HepG2 (cell line): Measurements from ENCODE around the gene TNFRSF25. TPM values are rescaled to one million over a fixed set of nuclear protein-coding genes. Genes with fewer than 3 reads are reported as not detected.

Experiments
- CREB1 ChIP-seq, 2 experiments: fragments of 450-650 bp in 1 of 2; IDR thresholded peaks; 2 replicates each; pipeline ENCODE4 v1.6.1; 2016 to 2017; ENCODE audit warnings: control low read depth in 1 of 2, mild to moderate bottlenecking in 1 of 2, missing compliant biosample characterization in 1 of 2, missing genetic modification characterization in 1 of 2
- FOXO1 ChIP-seq: sonication (generic); formaldehyde crosslinking; IDR thresholded peaks from 2 replicates; pipeline ENCODE4 v1.4.0; 2020; ENCODE audit warnings: missing genetic modification reagents
- GZF1 ChIP-seq: sonication (generic); formaldehyde crosslinking; IDR thresholded peaks from 2 replicates; pipeline ENCODE4 v1.5.1; 2020; ENCODE audit warnings: mild to moderate bottlenecking, missing genetic modification reagents
- HDAC1 ChIP-seq: sonication (generic); formaldehyde crosslinking; IDR thresholded peaks from 2 replicates; pipeline ENCODE4 v1.5.1; 2020; ENCODE audit warnings: mild to moderate bottlenecking, missing genetic modification reagents
- KAT8 ChIP-seq: IDR thresholded peaks from 2 replicates; pipeline ENCODE4 v1.6.1; 2016; ENCODE audit warnings: missing genetic modification reagents, missing compliant biosample characterization
- NFKB2 ChIP-seq: sonication (generic); formaldehyde crosslinking; IDR thresholded peaks from 2 replicates; pipeline ENCODE4 v1.4.0; 2020; ENCODE audit warnings: missing genetic modification reagents, borderline replicate concordance
- NRL ChIP-seq: sonication (generic); formaldehyde crosslinking; IDR thresholded peaks from 2 replicates; pipeline ENCODE4 v1.5.0; 2020; ENCODE audit warnings: missing genetic modification reagents, mild to moderate bottlenecking, moderate library complexity, borderline replicate concordance
- RBFOX2 ChIP-seq: fragments of 200-400 bp; formaldehyde crosslinking; IDR thresholded peaks from 2 replicates; pipeline ENCODE4 v1.6.1; 2017; ENCODE audit warnings: low read depth, mild to moderate bottlenecking, low read length
- RFX3 ChIP-seq: IDR thresholded peaks from 2 replicates; pipeline ENCODE4 v1.6.1; 2016; ENCODE audit warnings: missing biosample characterization, missing genetic modification reagents
- SPEN ChIP-seq: sonication (generic); formaldehyde crosslinking; IDR thresholded peaks from 2 replicates; pipeline ENCODE4 v1.5.1; 2020; ENCODE audit warnings: low read depth, mild to moderate bottlenecking, missing genetic modification reagents
- THAP11 ChIP-seq: IDR thresholded peaks from 2 replicates; pipeline ENCODE4 v1.6.1; 2016; ENCODE audit warnings: missing biosample characterization, missing genetic modification reagents
- YY1 ChIP-seq: IDR thresholded peaks from 2 replicates; pipeline ENCODE4 v1.6.1; 2011; ENCODE audit warnings: low read length, low read depth, moderate library complexity, mild to moderate bottlenecking; ENCODE audit not compliant: insufficient read depth, insufficient replicate concordance
- ZNF296 ChIP-seq: sonication (generic); formaldehyde crosslinking; conservative IDR thresholded peaks from 2 replicates; pipeline ENCODE4 v1.5.0; 2020; ENCODE audit warnings: mild to moderate bottlenecking, missing genetic modification reagents
- ZNF501 ChIP-seq: sonication (generic); formaldehyde crosslinking; IDR thresholded peaks from 2 replicates; pipeline ENCODE4 v1.5.1; 2020; ENCODE audit warnings: mild to moderate bottlenecking, moderate library complexity, missing genetic modification reagents
- ZSCAN25 ChIP-seq: sonication (generic); formaldehyde crosslinking; IDR thresholded peaks from 2 replicates; pipeline ENCODE4 v1.8.0; 2022; ENCODE audit warnings: mild to moderate bottlenecking, missing genetic modification reagents
- ZSCAN30 ChIP-seq: sonication (generic); formaldehyde crosslinking; IDR thresholded peaks from 2 replicates; pipeline ENCODE4 v1.5.0; 2020; ENCODE audit warnings: mild to moderate bottlenecking, missing genetic modification reagents
- polyA plus RNA-seq, 8 experiments: library from polyadenylated mRNA; depleted of rRNA in 3 of 8; stranded (reverse) in 7 of 8; unstranded in 1 of 8; fragments of >200 nt; fragmentation: Illumina TruSeq in 4 of 8; extraction: Trizol in 4 of 8; gene quantifications; 2 replicates each; pipeline versions ENCODE4 v1.2.1 to v1.2.3, GENCODE V29; 2011 to 2016; ENCODE audit warnings: low read depth in 4 of 8, missing spikeins in 1 of 8, mixed read lengths in 1 of 8; ENCODE audit not compliant: insufficient read depth in 1 of 8
- total RNA-seq, 5 experiments: library from RNA; depleted of rRNA; stranded (reverse); fragments of >200 nt; fragmentation: Illumina TruSeq; extraction: Trizol; gene quantifications; 2 replicates each; pipeline ENCODE4 v1.2.3, GENCODE V29; 2016; ENCODE audit warnings: low read depth in 1 of 5
- TF ChIP-seq, protein P1 (sequence below): sonication (generic); formaldehyde crosslinking; IDR thresholded peaks from 2 replicates; pipeline ENCODE4; 2020; ENCODE audit warnings: missing genetic modification reagents, mild to moderate bottlenecking, borderline replicate concordance
- TF ChIP-seq, protein P2 (sequence below): sonication (generic); formaldehyde crosslinking; IDR thresholded peaks from 2 replicates; pipeline ENCODE4 v1.8.0; 2022; ENCODE audit warnings: mild to moderate bottlenecking, missing genetic modification reagents
- TF ChIP-seq, protein P3 (sequence below): sonication (generic); formaldehyde crosslinking; conservative IDR thresholded peaks from 2 replicates; pipeline ENCODE4 v1.4.0; 2020; ENCODE audit warnings: mild to moderate bottlenecking, missing genetic modification reagents, moderate library complexity
- TF ChIP-seq, protein P4 (sequence below): IDR thresholded peaks from 2 replicates; pipeline ENCODE4 v1.6.1; 2012; ENCODE audit warnings: inconsistent platforms

TNFRSF25 gene
- total and polyA plus RNA-seq, 2 of the 13 experiments (the other 11 are each of a cell fraction or from before 2014, with no cell fraction given): 1.4 to 1.5 TPM

DNA sequence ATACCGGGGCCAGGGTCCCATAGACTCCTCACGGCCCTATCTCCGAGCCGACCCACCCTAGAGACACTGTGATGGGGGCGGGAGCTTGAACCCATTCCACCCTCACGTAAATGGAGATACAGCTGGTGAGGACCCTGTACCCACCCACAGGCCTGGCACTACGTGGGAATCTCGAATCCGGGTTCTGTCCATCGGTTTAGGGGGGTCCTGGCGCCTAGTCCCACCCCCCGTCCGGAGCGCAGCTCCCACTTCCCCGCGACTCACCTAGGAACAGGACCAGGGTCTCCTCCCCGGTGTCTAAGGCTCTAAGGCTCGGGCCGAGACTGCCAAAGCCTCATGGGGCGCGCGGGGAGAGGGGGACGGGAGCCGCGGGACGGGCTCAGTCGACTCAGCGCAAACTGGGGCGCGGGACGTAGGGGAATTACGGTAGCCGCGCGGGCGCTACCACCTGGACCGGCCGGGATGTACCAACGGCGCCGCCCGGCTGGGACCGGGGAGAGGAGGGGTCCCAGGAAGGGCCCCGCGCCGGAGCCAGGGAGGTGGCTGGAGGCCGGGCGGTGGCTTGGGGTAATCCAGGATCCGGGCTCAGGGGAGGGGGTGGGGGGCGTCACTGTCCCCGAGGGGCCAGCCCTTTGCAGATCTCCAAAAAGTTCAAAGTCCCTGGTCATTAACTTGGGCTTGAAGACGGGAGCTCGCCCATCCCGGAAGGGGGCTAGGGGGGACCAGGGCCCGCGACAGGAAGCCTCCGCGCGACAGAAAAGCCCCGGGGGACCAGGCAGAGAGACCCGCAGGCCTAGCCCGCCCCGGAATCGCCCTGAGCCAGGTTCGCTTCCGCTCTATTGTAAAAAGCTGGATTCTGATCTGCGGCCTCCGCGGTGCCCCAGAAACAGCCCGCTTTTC, 24.5 kb upstream of the TNFRSF25 start (continued):
- TF ChIP-seq, protein P1, sequence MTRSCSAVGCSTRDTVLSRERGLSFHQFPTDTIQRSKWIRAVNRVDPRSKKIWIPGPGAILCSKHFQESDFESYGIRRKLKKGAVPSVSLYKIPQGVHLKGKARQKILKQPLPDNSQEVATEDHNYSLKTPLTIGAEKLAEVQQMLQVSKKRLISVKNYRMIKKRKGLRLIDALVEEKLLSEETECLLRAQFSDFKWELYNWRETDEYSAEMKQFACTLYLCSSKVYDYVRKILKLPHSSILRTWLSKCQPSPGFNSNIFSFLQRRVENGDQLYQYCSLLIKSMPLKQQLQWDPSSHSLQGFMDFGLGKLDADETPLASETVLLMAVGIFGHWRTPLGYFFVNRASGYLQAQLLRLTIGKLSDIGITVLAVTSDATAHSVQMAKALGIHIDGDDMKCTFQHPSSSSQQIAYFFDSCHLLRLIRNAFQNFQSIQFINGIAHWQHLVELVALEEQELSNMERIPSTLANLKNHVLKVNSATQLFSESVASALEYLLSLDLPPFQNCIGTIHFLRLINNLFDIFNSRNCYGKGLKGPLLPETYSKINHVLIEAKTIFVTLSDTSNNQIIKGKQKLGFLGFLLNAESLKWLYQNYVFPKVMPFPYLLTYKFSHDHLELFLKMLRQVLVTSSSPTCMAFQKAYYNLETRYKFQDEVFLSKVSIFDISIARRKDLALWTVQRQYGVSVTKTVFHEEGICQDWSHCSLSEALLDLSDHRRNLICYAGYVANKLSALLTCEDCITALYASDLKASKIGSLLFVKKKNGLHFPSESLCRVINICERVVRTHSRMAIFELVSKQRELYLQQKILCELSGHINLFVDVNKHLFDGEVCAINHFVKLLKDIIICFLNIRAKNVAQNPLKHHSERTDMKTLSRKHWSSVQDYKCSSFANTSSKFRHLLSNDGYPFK (CRISPR knock-in tag): peak; percentile 42; the same call in 1 of the 2 replicates
- 0 out of 2 replicates have a peak, but pooled peaks have one; percentile 7 for TF ChIP-seq THAP11 (CRISPR knock-in tag)
- TF ChIP-seq HDAC1 (CRISPR knock-in tag): peak; percentile 46
- TF ChIP-seq FOXO1 (CRISPR knock-in tag): no peak
- no peak for TF ChIP-seq ZNF296 (CRISPR knock-in tag)
- TF ChIP-seq ZNF501 (CRISPR knock-in tag): peak; percentile 36; the same call in 1 of the 2 replicates
- peak; percentile 44; the same call in 1 of the 2 replicates for TF ChIP-seq KAT8 (CRISPR knock-in tag)
- TF ChIP-seq, protein P2, sequence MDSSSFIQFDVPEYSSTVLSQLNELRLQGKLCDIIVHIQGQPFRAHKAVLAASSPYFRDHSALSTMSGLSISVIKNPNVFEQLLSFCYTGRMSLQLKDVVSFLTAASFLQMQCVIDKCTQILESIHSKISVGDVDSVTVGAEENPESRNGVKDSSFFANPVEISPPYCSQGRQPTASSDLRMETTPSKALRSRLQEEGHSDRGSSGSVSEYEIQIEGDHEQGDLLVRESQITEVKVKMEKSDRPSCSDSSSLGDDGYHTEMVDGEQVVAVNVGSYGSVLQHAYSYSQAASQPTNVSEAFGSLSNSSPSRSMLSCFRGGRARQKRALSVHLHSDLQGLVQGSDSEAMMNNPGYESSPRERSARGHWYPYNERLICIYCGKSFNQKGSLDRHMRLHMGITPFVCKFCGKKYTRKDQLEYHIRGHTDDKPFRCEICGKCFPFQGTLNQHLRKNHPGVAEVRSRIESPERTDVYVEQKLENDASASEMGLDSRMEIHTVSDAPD (CRISPR knock-in tag): 0 out of 2 replicates have a peak, but pooled peaks have one; percentile 29
- no peak for TF ChIP-seq ZSCAN25 (CRISPR knock-in tag)
- peak; percentile 85; the same call in 1 of the 2 replicates for TF ChIP-seq ZSCAN30 (CRISPR knock-in tag)
- peak; percentile 73; the same call in 1 of the 2 replicates for TF ChIP-seq NRL (CRISPR knock-in tag)
- peak; percentile 80 for TF ChIP-seq RBFOX2
- TF ChIP-seq NFKB2 (CRISPR knock-in tag): peak; percentile 35; the same call in 1 of the 2 replicates
- no peak for TF ChIP-seq RFX3 (CRISPR knock-in tag)
- no peak for TF ChIP-seq CREB1 (IDR thresholded peaks at IDR 0.05)
- TF ChIP-seq CREB1 (CRISPR knock-in tag; IDR thresholded peaks at IDR 0.05): no peak
- TF ChIP-seq, protein P3, sequence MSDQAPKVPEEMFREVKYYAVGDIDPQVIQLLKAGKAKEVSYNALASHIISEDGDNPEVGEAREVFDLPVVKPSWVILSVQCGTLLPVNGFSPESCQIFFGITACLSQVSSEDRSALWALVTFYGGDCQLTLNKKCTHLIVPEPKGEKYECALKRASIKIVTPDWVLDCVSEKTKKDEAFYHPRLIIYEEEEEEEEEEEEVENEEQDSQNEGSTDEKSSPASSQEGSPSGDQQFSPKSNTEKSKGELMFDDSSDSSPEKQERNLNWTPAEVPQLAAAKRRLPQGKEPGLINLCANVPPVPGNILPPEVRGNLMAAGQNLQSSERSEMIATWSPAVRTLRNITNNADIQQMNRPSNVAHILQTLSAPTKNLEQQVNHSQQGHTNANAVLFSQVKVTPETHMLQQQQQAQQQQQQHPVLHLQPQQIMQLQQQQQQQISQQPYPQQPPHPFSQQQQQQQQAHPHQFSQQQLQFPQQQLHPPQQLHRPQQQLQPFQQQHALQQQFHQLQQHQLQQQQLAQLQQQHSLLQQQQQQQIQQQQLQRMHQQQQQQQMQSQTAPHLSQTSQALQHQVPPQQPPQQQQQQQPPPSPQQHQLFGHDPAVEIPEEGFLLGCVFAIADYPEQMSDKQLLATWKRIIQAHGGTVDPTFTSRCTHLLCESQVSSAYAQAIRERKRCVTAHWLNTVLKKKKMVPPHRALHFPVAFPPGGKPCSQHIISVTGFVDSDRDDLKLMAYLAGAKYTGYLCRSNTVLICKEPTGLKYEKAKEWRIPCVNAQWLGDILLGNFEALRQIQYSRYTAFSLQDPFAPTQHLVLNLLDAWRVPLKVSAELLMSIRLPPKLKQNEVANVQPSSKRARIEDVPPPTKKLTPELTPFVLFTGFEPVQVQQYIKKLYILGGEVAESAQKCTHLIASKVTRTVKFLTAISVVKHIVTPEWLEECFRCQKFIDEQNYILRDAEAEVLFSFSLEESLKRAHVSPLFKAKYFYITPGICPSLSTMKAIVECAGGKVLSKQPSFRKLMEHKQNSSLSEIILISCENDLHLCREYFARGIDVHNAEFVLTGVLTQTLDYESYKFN (CRISPR knock-in tag): peak; percentile 55
- peak; percentile 100 for TF ChIP-seq GZF1 (CRISPR knock-in tag)
- TF ChIP-seq YY1: peak; percentile 71
- TF ChIP-seq, protein P4, sequence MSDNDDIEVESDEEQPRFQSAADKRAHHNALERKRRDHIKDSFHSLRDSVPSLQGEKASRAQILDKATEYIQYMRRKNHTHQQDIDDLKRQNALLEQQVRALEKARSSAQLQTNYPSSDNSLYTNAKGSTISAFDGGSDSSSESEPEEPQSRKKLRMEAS: peak; percentile 36; the same call in 1 of the 2 replicates
- peak; percentile 29; the same call in 1 of the 2 replicates for TF ChIP-seq SPEN
